Astrocyte (in vitro differentiated cells and primary cell): ENCODE measurements around the gene PIH1D1. TPM values are rescaled to one million over a fixed set of nuclear protein-coding genes. Genes with fewer than 3 reads are reported as not detected.

Experiments used
- DNase-seq: peaks from one replicate; pipeline ENCODE4 v3.0.0-alpha.2; 2010; ENCODE audit warnings: low read depth
- FAIRE-seq: peaks from 2 replicates; lab custom pipeline; 2011; peaks lifted over from hg19 to GRCh38; lab: Jason Lieb, UNC
- H2AFZ ChIP-seq: 2 replicates; pipeline ENCODE4 v1.6.0; 2012; ENCODE audit warnings: low read depth, low read length, inconsistent platforms
- H3K27ac ChIP-seq: 2 replicates; pipeline ENCODE4 v1.5.1; 2011; ENCODE audit warnings: low read depth, low read length, inconsistent platforms
- H3K27me3 ChIP-seq: 2 replicates; pipeline ENCODE4 v1.6.0; 2011; ENCODE audit warnings: low read length, inconsistent platforms; ENCODE audit not compliant: insufficient read depth
- H3K36me3 ChIP-seq: 2 replicates; pipeline ENCODE4 v1.5.1; 2011; ENCODE audit warnings: low read length, inconsistent platforms; ENCODE audit not compliant: insufficient read depth
- H3K4me1 ChIP-seq: 2 replicates; pipeline ENCODE4 v1.5.1; 2011; ENCODE audit warnings: low read length, inconsistent platforms; ENCODE audit not compliant: insufficient read depth
- H3K4me2 ChIP-seq: 2 replicates; pipeline ENCODE4 v1.6.0; 2012; ENCODE audit warnings: low read length, inconsistent platforms
- H3K4me3 ChIP-seq: 2 replicates; pipeline ENCODE4 v1.5.1; 2011; ENCODE audit warnings: low read depth, mild to moderate bottlenecking, low read length, inconsistent platforms; ENCODE audit not compliant: insufficient read depth
- H3K79me2 ChIP-seq: 2 replicates; pipeline ENCODE4 v1.6.0; 2012; ENCODE audit warnings: mild to moderate bottlenecking, low read length, inconsistent platforms; ENCODE audit not compliant: insufficient read depth
- H3K9ac ChIP-seq: 2 replicates; pipeline ENCODE4 v1.6.0; 2012; ENCODE audit warnings: mild to moderate bottlenecking, low read length, inconsistent platforms
- H3K9me3 ChIP-seq: 2 replicates; pipeline ENCODE4 v1.5.1; 2012; ENCODE audit warnings: low read depth, mild to moderate bottlenecking, low read length, inconsistent platforms; ENCODE audit not compliant: insufficient read depth
- H4K20me1 ChIP-seq: 2 replicates; pipeline ENCODE4 v1.6.0; 2012; ENCODE audit warnings: low read length, inconsistent platforms; ENCODE audit not compliant: insufficient read depth
- H3K27ac Mint-ChIP-seq: one replicate; pipeline ENCODE4 v1.8.0; 2021; ENCODE audit warnings: mild to moderate bottlenecking, mixed read lengths; ENCODE audit not compliant: unreplicated experiment
- H3K27me3 Mint-ChIP-seq: one replicate; pipeline ENCODE4 v1.8.0; 2021; ENCODE audit warnings: low read depth, mixed read lengths; ENCODE audit not compliant: unreplicated experiment
- H3K36me3 Mint-ChIP-seq: one replicate; pipeline ENCODE4 v1.8.0; 2021; ENCODE audit warnings: low read depth, mixed read lengths; ENCODE audit not compliant: unreplicated experiment
- H3K4me1 Mint-ChIP-seq: one replicate; pipeline ENCODE4 v1.8.0; 2021; ENCODE audit warnings: low read depth, mixed read lengths; ENCODE audit not compliant: unreplicated experiment
- H3K4me3 Mint-ChIP-seq: one replicate; pipeline ENCODE4 v1.8.0; 2021; ENCODE audit warnings: mild to moderate bottlenecking, moderate library complexity, mixed read lengths; ENCODE audit not compliant: unreplicated experiment
- H3K9me3 Mint-ChIP-seq: one replicate; pipeline ENCODE4 v1.8.0; 2021; ENCODE audit warnings: mild to moderate bottlenecking, mixed read lengths; ENCODE audit not compliant: unreplicated experiment
- CTCF ChIP-seq: IDR thresholded peaks from 2 replicates; pipeline ENCODE4 v1.5.1; 2011; ENCODE audit warnings: low read depth, mild to moderate bottlenecking, inconsistent platforms, low read length, moderate library complexity; ENCODE audit not compliant: insufficient read depth
- EZH2 ChIP-seq: IDR thresholded peaks from 2 replicates; pipeline ENCODE4 v1.6.1; 2012; ENCODE audit warnings: mild to moderate bottlenecking, low read length, inconsistent platforms; ENCODE audit not compliant: insufficient read depth
- total RNA-seq: library from RNA; stranded (reverse); gene quantifications from 2 replicates; pipeline ENCODE4 v1.2.1, GENCODE V29; 2021

Gene PIH1D1
- total RNA-seq, 1 donor from 2014 or later = 61.3 TPM

GRCh38 chr19:49430678-49431329 is 20.8 kb downstream of the PIH1D1 start:
- no peak overlapping the region for H3K27ac Mint-ChIP-seq
- Histone ChIP-seq H3K9ac (no peak overlapping the region), H3K4me2 (no peak overlapping the region), H3K27me3 (peaks cover 85% of the 10 kb centered on the region), H3K36me3 (no peaks in the 10 kb centered on the region), H3K9me3 (peaks cover 6% of the 10 kb centered on the region), H2AFZ (no peak overlapping the region), H3K27ac (no peak overlapping the region), H3K4me1 (no peaks in the 10 kb centered on the region), H3K4me3 (no peak overlapping the region), H3K79me2 (no peaks in the 10 kb centered on the region), H4K20me1 (no peaks in the 10 kb centered on the region)
- H3K4me1 Mint-ChIP-seq = peaks cover 2% of the 10 kb centered on the region
- H3K4me3 Mint-ChIP-seq = no peak overlapping the region
- no peak for TF ChIP-seq CTCF
- TF ChIP-seq EZH2 = peak; percentile 58
- FAIRE-seq (no peak), DNase-seq (no peak)
- H3K27me3 Mint-ChIP-seq = peaks cover 75% of the 10 kb centered on the region
- H3K36me3 Mint-ChIP-seq = no peaks in the 10 kb centered on the region
- peaks cover 7% of the 10 kb centered on the region for H3K9me3 Mint-ChIP-seq

GRCh38 chr19:49430172-49430677 is 21.4 kb downstream of the PIH1D1 start:
- Histone ChIP-seq H3K27ac (no peak overlapping the region), H3K4me3 (no peak overlapping the region), H3K27me3 (peaks cover 85% of the 10 kb centered on the region), H3K9me3 (peaks cover 5% of the 10 kb centered on the region), H2AFZ (no peak overlapping the region), H3K4me1 (no peaks in the 10 kb centered on the region), H3K4me2 (no peak overlapping the region), H3K36me3 (no peaks in the 10 kb centered on the region), H3K9ac (no peak overlapping the region), H3K79me2 (no peaks in the 10 kb centered on the region), H4K20me1 (no peaks in the 10 kb centered on the region)
- DNase-seq = no peak
- Mint-ChIP-seq H3K4me1 (peaks cover 2% of the 10 kb centered on the region), H3K9me3 (peaks cover 7% of the 10 kb centered on the region), H3K4me3 (no peak overlapping the region), H3K27me3 (peaks cover 75% of the 10 kb centered on the region), H3K27ac (no peak overlapping the region), H3K36me3 (no peaks in the 10 kb centered on the region)
- TF ChIP-seq CTCF (no peak), EZH2 (no peak)
- FAIRE-seq = no peak
